Esophagus squamous epithelium (tissue), 4 donors: Measurements from ENCODE around the gene TPRKB.
"Not testable (repeated sequence)": the region's sequence is repeated elsewhere in the genome, so short reads cannot be mapped to it uniquely, and the experiment has no call there.

Source experiments
- POLR2A ChIP-seq, 4 donors: fragments of 450-650 bp; IDR thresholded peaks; one replicate each; pipeline ENCODE4 v1.6.1; 2017; ENCODE audit warnings: antibody characterized with exemption in 4 of 4, mild to moderate bottlenecking in 4 of 4, moderate library complexity in 3 of 4
- TF ChIP-seq, protein P1 (sequence below), 6 experiments: fragments of 450-650 bp in 4 of 6; fragments of 200-600 bp in 2 of 6; sonication (generic) in 2 of 6; IDR thresholded peaks; one replicate each; pipeline ENCODE4 v1.5.1; 2016 to 2019; ENCODE audit warnings: antibody characterized with exemption in 6 of 6, mild to moderate bottlenecking in 4 of 6, moderate library complexity in 4 of 6

DNA sequence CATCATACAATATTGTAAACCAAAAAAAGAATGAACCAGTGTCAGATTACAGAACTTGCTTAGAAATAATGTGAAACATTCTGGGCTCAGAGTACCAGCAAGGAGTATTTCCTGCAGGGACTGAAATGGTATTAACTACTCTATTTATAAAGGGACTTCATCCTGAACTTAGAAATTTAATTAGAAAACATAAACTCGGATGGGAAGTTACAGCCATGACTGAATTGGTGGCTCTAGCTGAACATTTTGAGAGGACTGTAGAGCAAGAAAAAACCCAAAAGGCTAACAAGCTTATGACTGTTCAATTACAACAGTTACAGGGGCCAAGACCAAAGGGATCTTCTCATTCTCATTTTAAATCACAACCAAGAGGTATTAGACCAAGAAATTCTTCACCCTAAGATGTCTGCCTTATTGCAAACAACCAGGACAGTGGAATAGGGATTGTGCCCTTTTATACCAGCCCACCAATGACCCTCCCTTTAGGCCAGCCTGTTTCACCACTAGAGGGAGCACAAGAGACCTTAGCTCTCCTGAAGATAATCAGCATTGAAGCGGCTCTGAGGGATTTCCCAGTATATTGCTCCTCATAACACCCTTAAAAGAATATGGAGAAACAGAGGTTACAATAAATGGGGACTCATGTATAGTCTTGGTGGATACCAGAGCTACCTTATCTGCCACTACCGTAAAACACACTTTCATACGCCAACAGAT lies 46.6 kb downstream of the TPRKB start:
- TF ChIP-seq, protein P1, sequence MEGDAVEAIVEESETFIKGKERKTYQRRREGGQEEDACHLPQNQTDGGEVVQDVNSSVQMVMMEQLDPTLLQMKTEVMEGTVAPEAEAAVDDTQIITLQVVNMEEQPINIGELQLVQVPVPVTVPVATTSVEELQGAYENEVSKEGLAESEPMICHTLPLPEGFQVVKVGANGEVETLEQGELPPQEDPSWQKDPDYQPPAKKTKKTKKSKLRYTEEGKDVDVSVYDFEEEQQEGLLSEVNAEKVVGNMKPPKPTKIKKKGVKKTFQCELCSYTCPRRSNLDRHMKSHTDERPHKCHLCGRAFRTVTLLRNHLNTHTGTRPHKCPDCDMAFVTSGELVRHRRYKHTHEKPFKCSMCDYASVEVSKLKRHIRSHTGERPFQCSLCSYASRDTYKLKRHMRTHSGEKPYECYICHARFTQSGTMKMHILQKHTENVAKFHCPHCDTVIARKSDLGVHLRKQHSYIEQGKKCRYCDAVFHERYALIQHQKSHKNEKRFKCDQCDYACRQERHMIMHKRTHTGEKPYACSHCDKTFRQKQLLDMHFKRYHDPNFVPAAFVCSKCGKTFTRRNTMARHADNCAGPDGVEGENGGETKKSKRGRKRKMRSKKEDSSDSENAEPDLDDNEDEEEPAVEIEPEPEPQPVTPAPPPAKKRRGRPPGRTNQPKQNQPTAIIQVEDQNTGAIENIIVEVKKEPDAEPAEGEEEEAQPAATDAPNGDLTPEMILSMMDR (IDR thresholded peaks at IDR 0.05): peak in 5 of 6 experiments; percentile 15 to 54 (median 34)
- TF ChIP-seq POLR2A (IDR thresholded peaks at IDR 0.05): not testable (repeated sequence)
